Activated T-cell treated with anti-CD3 and anti-CD28 coated beads, Interleukin-2, amount 50 U/mL, for 24 hours (primary cell): ENCODE results near the gene C3orf22.

Experiments used
- DNase-seq: peaks from one replicate; pipeline ENCODE4 v3.0.0-alpha.2; 2020
- H3K27ac Mint-ChIP-seq: 2 replicates; pipeline ENCODE4 v1.8.0; 2020; ENCODE audit warnings: mild to moderate bottlenecking, mixed read lengths
- H3K27me3 Mint-ChIP-seq: 2 replicates; pipeline ENCODE4 v1.8.0; 2020; ENCODE audit warnings: mixed read lengths
- H3K36me3 Mint-ChIP-seq: 2 replicates; pipeline ENCODE4 v1.8.0; 2020; ENCODE audit warnings: low read depth, mixed read lengths
- H3K4me1 Mint-ChIP-seq: 2 replicates; pipeline ENCODE4 v1.8.0; 2020; ENCODE audit warnings: low read depth, mixed read lengths
- H3K4me3 Mint-ChIP-seq: 2 replicates; pipeline ENCODE4 v1.8.0; 2020; ENCODE audit warnings: mild to moderate bottlenecking, moderate library complexity, mixed read lengths
- H3K9me3 Mint-ChIP-seq: 2 replicates; pipeline ENCODE4 v1.8.0; 2020; ENCODE audit warnings: mixed read lengths

The C3orf22 gene

GRCh38 chr3:126569390-126569975 lies 10.8 kb upstream of the C3orf22 start:
- no peaks in the 10 kb centered on the region for H3K9me3 Mint-ChIP-seq
- H3K36me3 Mint-ChIP-seq, result no peaks in the 10 kb centered on the region
- peaks cover 21% of the 10 kb centered on the region for H3K27me3 Mint-ChIP-seq
- H3K4me3 Mint-ChIP-seq, result no peak overlapping the region
- no peak for DNase-seq
- no peaks in the 10 kb centered on the region for H3K4me1 Mint-ChIP-seq
- H3K27ac Mint-ChIP-seq, result no peak overlapping the region

GRCh38 chr3:126568776-126569342 lies 10.1 kb upstream of the C3orf22 start:
- H3K4me1 Mint-ChIP-seq, result no peaks in the 10 kb centered on the region
- no peak overlapping the region for H3K4me3 Mint-ChIP-seq
- H3K27me3 Mint-ChIP-seq, result peaks cover 20% of the 10 kb centered on the region
- H3K27ac Mint-ChIP-seq, result no peak overlapping the region
- no peak for DNase-seq
- no peaks in the 10 kb centered on the region for H3K9me3 Mint-ChIP-seq
- no peaks in the 10 kb centered on the region for H3K36me3 Mint-ChIP-seq

- peaks cover under 1% of the 10 kb centered on the region for H3K9me3 Mint-ChIP-seq
- no peak overlapping the region for H3K4me3 Mint-ChIP-seq
- no peak overlapping the region for H3K27ac Mint-ChIP-seq
- no peak for DNase-seq
- H3K4me1 Mint-ChIP-seq, result no peaks in the 10 kb centered on the region
- peaks cover 16% of the 10 kb centered on the region for H3K27me3 Mint-ChIP-seq
- no peaks in the 10 kb centered on the region for H3K36me3 Mint-ChIP-seq
These were observed 9.1 kb upstream of the C3orf22 start for GRCh38 chr3:126567696-126568438.

- Mint-ChIP-seq H3K36me3 (no peaks in the 10 kb centered on the region), H3K4me3 (no peak overlapping the region), H3K9me3 (peaks cover 8% of the 10 kb centered on the region), H3K27me3 (peaks cover 13% of the 10 kb centered on the region), H3K27ac (no peak overlapping the region), H3K4me1 (no peaks in the 10 kb centered on the region)
- no peak for DNase-seq
These were observed 4.1 kb upstream of the C3orf22 start for GRCh38 chr3:126562737-126563276.

GRCh38 chr3:126557761-126558160 lies 971 bp downstream of the C3orf22 start:
- Mint-ChIP-seq H3K4me1 (no peaks in the 10 kb centered on the region), H3K27ac (no peak overlapping the region), H3K36me3 (no peaks in the 10 kb centered on the region), H3K4me3 (no peak overlapping the region), H3K27me3 (no peaks in the 10 kb centered on the region), H3K9me3 (peaks cover 6% of the 10 kb centered on the region)
- no peak for DNase-seq

- DNase-seq, result peak; percentile 18
- no peaks in the 10 kb centered on the region for H3K4me1 Mint-ChIP-seq
- H3K27me3 Mint-ChIP-seq, result no peaks in the 10 kb centered on the region
- peaks cover 3% of the 10 kb centered on the region for H3K9me3 Mint-ChIP-seq
- no peak overlapping the region for H3K4me3 Mint-ChIP-seq
- H3K27ac Mint-ChIP-seq, result no peak overlapping the region
- H3K36me3 Mint-ChIP-seq, result no peaks in the 10 kb centered on the region
These were observed 1.4 kb downstream of the C3orf22 start for GRCh38 chr3:126557415-126557745.

- no peaks in the 10 kb centered on the region for H3K27me3 Mint-ChIP-seq
- DNase-seq, result no peak
- no peaks in the 10 kb centered on the region for H3K4me1 Mint-ChIP-seq
- H3K4me3 Mint-ChIP-seq, result no peak overlapping the region
- no peaks in the 10 kb centered on the region for H3K9me3 Mint-ChIP-seq
- no peak overlapping the region for H3K27ac Mint-ChIP-seq
- no peaks in the 10 kb centered on the region for H3K36me3 Mint-ChIP-seq
These were observed 1.9 kb downstream of the C3orf22 start for GRCh38 chr3:126556637-126557414.

- H3K4me1 Mint-ChIP-seq, result no peaks in the 10 kb centered on the region
- peak; percentile 12 for DNase-seq
- H3K36me3 Mint-ChIP-seq, result no peaks in the 10 kb centered on the region
- H3K9me3 Mint-ChIP-seq, result no peaks in the 10 kb centered on the region
- no peak overlapping the region for H3K4me3 Mint-ChIP-seq
- H3K27me3 Mint-ChIP-seq, result peaks cover 1% of the 10 kb centered on the region
- no peak overlapping the region for H3K27ac Mint-ChIP-seq
These were observed 2.7 kb downstream of the C3orf22 start for GRCh38 chr3:126555795-126556636.

GRCh38 chr3:126554560-126555525 lies 3.9 kb downstream of the C3orf22 start:
- no peaks in the 10 kb centered on the region for H3K36me3 Mint-ChIP-seq
- no peak overlapping the region for H3K27ac Mint-ChIP-seq
- H3K4me3 Mint-ChIP-seq, result no peak overlapping the region
- peaks cover 5% of the 10 kb centered on the region for H3K27me3 Mint-ChIP-seq
- DNase-seq, result peak; percentile 8
- no peaks in the 10 kb centered on the region for H3K4me1 Mint-ChIP-seq
- no peaks in the 10 kb centered on the region for H3K9me3 Mint-ChIP-seq

GRCh38 chr3:126553284-126554084 lies 5.2 kb downstream of the C3orf22 start:
- Mint-ChIP-seq H3K36me3 (no peaks in the 10 kb centered on the region), H3K27ac (no peak overlapping the region), H3K27me3 (peaks cover 5% of the 10 kb centered on the region), H3K4me3 (no peak overlapping the region), H3K4me1 (no peaks in the 10 kb centered on the region), H3K9me3 (no peaks in the 10 kb centered on the region)
- DNase-seq, result peak; percentile 9

- Mint-ChIP-seq H3K36me3 (no peaks in the 10 kb centered on the region), H3K4me1 (no peaks in the 10 kb centered on the region), H3K4me3 (no peak overlapping the region), H3K9me3 (no peaks in the 10 kb centered on the region), H3K27me3 (peaks cover 5% of the 10 kb centered on the region), H3K27ac (no peak overlapping the region)
- DNase-seq, result no peak
These were observed 5.9 kb downstream of the C3orf22 start for GRCh38 chr3:126552688-126553283.
